Body of pancreas (tissue), 4 donors: Measurements from ENCODE around the gene MYMX.

ENCODE experiments used
- POLR2A ChIP-seq, 3 donors: fragments of 450-650 bp; IDR thresholded peaks; one replicate each; pipeline ENCODE4 v1.6.1; 2016; ENCODE audit warnings: antibody characterized with exemption in 3 of 3, mild to moderate bottlenecking in 2 of 3
- TF ChIP-seq, protein P1 (sequence below), 7 experiments: fragments of 450-650 bp in 4 of 7; fragments of 200-600 bp in 3 of 7; sonication (generic) in 3 of 7; IDR thresholded peaks; one replicate each; pipeline ENCODE4 v1.5.1; 2016 to 2019; ENCODE audit warnings: antibody characterized with exemption in 7 of 7

DNA sequence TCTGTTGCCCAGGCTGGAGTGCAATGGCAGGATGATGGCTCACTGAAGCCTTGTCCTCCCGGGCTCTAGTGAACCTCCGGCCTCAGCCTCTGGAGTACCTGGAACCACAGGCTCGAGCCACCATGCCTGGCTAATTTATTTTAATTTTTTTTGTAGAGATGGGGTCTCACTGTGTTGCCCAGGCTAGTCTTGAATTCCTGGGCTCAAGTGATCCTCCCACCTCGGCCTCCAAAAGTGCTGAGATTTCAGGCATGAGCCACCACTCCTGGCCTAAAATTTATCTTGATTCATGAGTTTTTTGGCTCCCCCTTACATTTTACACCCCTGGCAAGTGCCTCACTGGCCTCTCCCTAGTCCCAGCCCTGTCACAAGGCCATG, 4.2 kb downstream of the MYMX start:
- TF ChIP-seq POLR2A (IDR thresholded peaks at IDR 0.05) = peak in 1 of 3 donors; percentile 29
- TF ChIP-seq, protein P1, sequence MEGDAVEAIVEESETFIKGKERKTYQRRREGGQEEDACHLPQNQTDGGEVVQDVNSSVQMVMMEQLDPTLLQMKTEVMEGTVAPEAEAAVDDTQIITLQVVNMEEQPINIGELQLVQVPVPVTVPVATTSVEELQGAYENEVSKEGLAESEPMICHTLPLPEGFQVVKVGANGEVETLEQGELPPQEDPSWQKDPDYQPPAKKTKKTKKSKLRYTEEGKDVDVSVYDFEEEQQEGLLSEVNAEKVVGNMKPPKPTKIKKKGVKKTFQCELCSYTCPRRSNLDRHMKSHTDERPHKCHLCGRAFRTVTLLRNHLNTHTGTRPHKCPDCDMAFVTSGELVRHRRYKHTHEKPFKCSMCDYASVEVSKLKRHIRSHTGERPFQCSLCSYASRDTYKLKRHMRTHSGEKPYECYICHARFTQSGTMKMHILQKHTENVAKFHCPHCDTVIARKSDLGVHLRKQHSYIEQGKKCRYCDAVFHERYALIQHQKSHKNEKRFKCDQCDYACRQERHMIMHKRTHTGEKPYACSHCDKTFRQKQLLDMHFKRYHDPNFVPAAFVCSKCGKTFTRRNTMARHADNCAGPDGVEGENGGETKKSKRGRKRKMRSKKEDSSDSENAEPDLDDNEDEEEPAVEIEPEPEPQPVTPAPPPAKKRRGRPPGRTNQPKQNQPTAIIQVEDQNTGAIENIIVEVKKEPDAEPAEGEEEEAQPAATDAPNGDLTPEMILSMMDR (IDR thresholded peaks at IDR 0.05) = no peak
